Astrocyte (in vitro differentiated cells and primary cell): Measurements from ENCODE around the gene LCE2D. TPM values are rescaled to one million over a fixed set of nuclear protein-coding genes. Genes with fewer than 3 reads are reported as not detected.
"Not testable (repeated sequence)": the region's sequence is repeated elsewhere in the genome, so short reads cannot be mapped to it uniquely, and the experiment has no call there.

ENCODE experiments used
- DNase-seq: peaks from one replicate; pipeline ENCODE4 v3.0.0-alpha.2; 2010; ENCODE audit warnings: low read depth
- FAIRE-seq: peaks from 2 replicates; lab custom pipeline; 2011; peaks lifted over from hg19 to GRCh38; lab: Jason Lieb, UNC
- H2AFZ ChIP-seq: 2 replicates; pipeline ENCODE4 v1.6.0; 2012; ENCODE audit warnings: low read depth, low read length, inconsistent platforms
- H3K27ac ChIP-seq: 2 replicates; pipeline ENCODE4 v1.5.1; 2011; ENCODE audit warnings: low read depth, low read length, inconsistent platforms
- H3K27me3 ChIP-seq: 2 replicates; pipeline ENCODE4 v1.6.0; 2011; ENCODE audit warnings: low read length, inconsistent platforms; ENCODE audit not compliant: insufficient read depth
- H3K36me3 ChIP-seq: 2 replicates; pipeline ENCODE4 v1.5.1; 2011; ENCODE audit warnings: low read length, inconsistent platforms; ENCODE audit not compliant: insufficient read depth
- H3K4me1 ChIP-seq: 2 replicates; pipeline ENCODE4 v1.5.1; 2011; ENCODE audit warnings: low read length, inconsistent platforms; ENCODE audit not compliant: insufficient read depth
- H3K4me2 ChIP-seq: 2 replicates; pipeline ENCODE4 v1.6.0; 2012; ENCODE audit warnings: low read length, inconsistent platforms
- H3K4me3 ChIP-seq: 2 replicates; pipeline ENCODE4 v1.5.1; 2011; ENCODE audit warnings: low read depth, mild to moderate bottlenecking, low read length, inconsistent platforms; ENCODE audit not compliant: insufficient read depth
- H3K79me2 ChIP-seq: 2 replicates; pipeline ENCODE4 v1.6.0; 2012; ENCODE audit warnings: mild to moderate bottlenecking, low read length, inconsistent platforms; ENCODE audit not compliant: insufficient read depth
- H3K9ac ChIP-seq: 2 replicates; pipeline ENCODE4 v1.6.0; 2012; ENCODE audit warnings: mild to moderate bottlenecking, low read length, inconsistent platforms
- H3K9me3 ChIP-seq: 2 replicates; pipeline ENCODE4 v1.5.1; 2012; ENCODE audit warnings: low read depth, mild to moderate bottlenecking, low read length, inconsistent platforms; ENCODE audit not compliant: insufficient read depth
- H4K20me1 ChIP-seq: 2 replicates; pipeline ENCODE4 v1.6.0; 2012; ENCODE audit warnings: low read length, inconsistent platforms; ENCODE audit not compliant: insufficient read depth
- H3K27ac Mint-ChIP-seq: one replicate; pipeline ENCODE4 v1.8.0; 2021; ENCODE audit warnings: mild to moderate bottlenecking, mixed read lengths; ENCODE audit not compliant: unreplicated experiment
- H3K27me3 Mint-ChIP-seq: one replicate; pipeline ENCODE4 v1.8.0; 2021; ENCODE audit warnings: low read depth, mixed read lengths; ENCODE audit not compliant: unreplicated experiment
- H3K36me3 Mint-ChIP-seq: one replicate; pipeline ENCODE4 v1.8.0; 2021; ENCODE audit warnings: low read depth, mixed read lengths; ENCODE audit not compliant: unreplicated experiment
- H3K4me1 Mint-ChIP-seq: one replicate; pipeline ENCODE4 v1.8.0; 2021; ENCODE audit warnings: low read depth, mixed read lengths; ENCODE audit not compliant: unreplicated experiment
- H3K4me3 Mint-ChIP-seq: one replicate; pipeline ENCODE4 v1.8.0; 2021; ENCODE audit warnings: mild to moderate bottlenecking, moderate library complexity, mixed read lengths; ENCODE audit not compliant: unreplicated experiment
- H3K9me3 Mint-ChIP-seq: one replicate; pipeline ENCODE4 v1.8.0; 2021; ENCODE audit warnings: mild to moderate bottlenecking, mixed read lengths; ENCODE audit not compliant: unreplicated experiment
- CTCF ChIP-seq: IDR thresholded peaks from 2 replicates; pipeline ENCODE4 v1.5.1; 2011; ENCODE audit warnings: low read depth, mild to moderate bottlenecking, inconsistent platforms, low read length, moderate library complexity; ENCODE audit not compliant: insufficient read depth
- EZH2 ChIP-seq: IDR thresholded peaks from 2 replicates; pipeline ENCODE4 v1.6.1; 2012; ENCODE audit warnings: mild to moderate bottlenecking, low read length, inconsistent platforms; ENCODE audit not compliant: insufficient read depth
- total RNA-seq: library from RNA; stranded (reverse); gene quantifications from 2 replicates; pipeline ENCODE4 v1.2.1, GENCODE V29; 2021

LCE2D gene
- total RNA-seq, 1 donor from 2014 or later, result not detected

GRCh38 chr1:152657677-152658076 lies 5.5 kb upstream of the LCE2D start:
- FAIRE-seq (no peak), DNase-seq (no peak)
- no peak overlapping the region for H3K27ac ChIP-seq
- no peaks in the 10 kb centered on the region for H3K36me3 Mint-ChIP-seq
- no peaks in the 10 kb centered on the region for H3K4me1 Mint-ChIP-seq
- no peak overlapping the region for H3K4me3 ChIP-seq
- no peak overlapping the region for H3K4me3 Mint-ChIP-seq
- H3K4me1 ChIP-seq, result no peaks in the 10 kb centered on the region
- H2AFZ ChIP-seq, result no peak overlapping the region
- no peaks in the 10 kb centered on the region for H3K79me2 ChIP-seq
- no peak overlapping the region for H3K27ac Mint-ChIP-seq
- no peaks in the 10 kb centered on the region for H3K9me3 ChIP-seq
- peaks cover 4% of the 10 kb centered on the region for H3K27me3 Mint-ChIP-seq
- no peaks in the 10 kb centered on the region for H3K27me3 ChIP-seq
- no peaks in the 10 kb centered on the region for H3K36me3 ChIP-seq
- TF ChIP-seq CTCF (no peak), EZH2 (no peak)
- H3K4me2 ChIP-seq, result no peak overlapping the region
- no peak overlapping the region for H3K9ac ChIP-seq
- no peaks in the 10 kb centered on the region for H3K9me3 Mint-ChIP-seq
- no peaks in the 10 kb centered on the region for H4K20me1 ChIP-seq

GRCh38 chr1:152658649-152659048 lies 4.5 kb upstream of the LCE2D start:
- no peak for TF ChIP-seq CTCF
- no peak for TF ChIP-seq EZH2
- Histone ChIP-seq H2AFZ (no peak overlapping the region), H3K27me3 (no peaks in the 10 kb centered on the region), H3K4me2 (no peak overlapping the region), H3K4me1 (no peaks in the 10 kb centered on the region), H4K20me1 (no peaks in the 10 kb centered on the region), H3K9ac (no peak overlapping the region), H3K36me3 (no peaks in the 10 kb centered on the region), H3K9me3 (no peaks in the 10 kb centered on the region), H3K4me3 (no peak overlapping the region), H3K27ac (no peak overlapping the region), H3K79me2 (no peaks in the 10 kb centered on the region)
- H3K36me3 Mint-ChIP-seq, result no peaks in the 10 kb centered on the region
- H3K4me3 Mint-ChIP-seq, result no peak overlapping the region
- FAIRE-seq, result no peak
- H3K9me3 Mint-ChIP-seq, result no peaks in the 10 kb centered on the region
- DNase-seq, result no peak
- H3K4me1 Mint-ChIP-seq, result no peaks in the 10 kb centered on the region
- H3K27ac Mint-ChIP-seq, result no peak overlapping the region
- H3K27me3 Mint-ChIP-seq, result peaks cover 7% of the 10 kb centered on the region

- not testable (repeated sequence) for H3K4me3 ChIP-seq, H3K9ac ChIP-seq, H3K4me2 ChIP-seq, H3K36me3 Mint-ChIP-seq, H3K27ac ChIP-seq, H3K27me3 ChIP-seq, DNase-seq, H2AFZ ChIP-seq, H3K4me1 ChIP-seq, FAIRE-seq, H3K79me2 ChIP-seq, H3K4me3 Mint-ChIP-seq, H4K20me1 ChIP-seq, H3K36me3 ChIP-seq, H3K9me3 ChIP-seq, H3K9me3 Mint-ChIP-seq, H3K27ac Mint-ChIP-seq, H3K4me1 Mint-ChIP-seq
- H3K27me3 Mint-ChIP-seq, result peaks cover 21% of the 10 kb centered on the region
These were observed 3.0 kb downstream of the LCE2D start for GRCh38 chr1:152666171-152666570.
